HepG2 (cell line): ENCODE results near the gene MKS1. TPM values are rescaled to one million over a fixed set of nuclear protein-coding genes. Genes with fewer than 3 reads are reported as not detected.

Experiments
- ATAC-seq: fragments of 200-7000 bp; cut with Tn5 transposase; 3 replicates; pipeline ENCODE4 v1.9.1; 2020; ENCODE audit warnings: mild to moderate bottlenecking, moderate library complexity
- BruUV-seq: library from RNA; stranded (reverse); fragments of 400-500 nt; replicated peaks from 2 replicates; lab custom pipeline; 2021; lab: Mats Ljungman, UMichigan
- CTCF ChIA-PET: fragments of 300-600 bp; formaldehyde crosslinking; extraction: SDS; loops from one replicate; lab custom pipeline; 2021; ENCODE audit warnings: low total read pairs, inconsistent platforms, low intra/inter-chr PET ratio; lab: Yijun Ruan, JAX
- POLR2A ChIA-PET: fragments of 350-600 bp; sonication (Branson Sonifier 250); formaldehyde crosslinking; loops from one replicate; lab custom pipeline; 2020; ENCODE audit warnings: antibody characterized with exemption, inconsistent platforms; lab: Yijun Ruan, JAX
- DNase-seq: peaks from one replicate; pipeline ENCODE4 v3.0.0-alpha.2; 2015; ENCODE audit warnings: low spot score
- FAIRE-seq: peaks from 3 replicates; lab custom pipeline; 2011; peaks lifted over from hg19 to GRCh38; lab: Jason Lieb, UNC
- H2AFZ ChIP-seq: one replicate; pipeline ENCODE4 v1.6.1; 2011; ENCODE audit warnings: low read length, inconsistent platforms
- H3K27ac ChIP-seq: fragments of 300-600 bp; 3 replicates; pipeline ENCODE4 v1.8.0; 2011; ENCODE audit warnings: mixed run types, mild to moderate bottlenecking, mixed read lengths, low read length, inconsistent platforms; ENCODE audit not compliant: insufficient read depth; ENCODE audit errors: extremely low read length
- H3K27me3 ChIP-seq, 2 experiments: fragments of 200-600 bp in 1 of 2; 2 replicates in 1 of 2; 3 replicates in 1 of 2; pipeline versions ENCODE4 v1.6.0 to v1.8.0; 2011; ENCODE audit warnings: low read length in 2 of 2, mild to moderate bottlenecking in 2 of 2, moderate library complexity in 2 of 2, inconsistent platforms in 1 of 2; ENCODE audit not compliant: insufficient read depth in 2 of 2, control insufficient read depth in 1 of 2
- H3K36me3 ChIP-seq, 2 experiments: fragments of 200-600 bp in 1 of 2; replicated peaks in 1 of 2; 2 replicates in 1 of 2; 3 replicates in 1 of 2; pipeline versions ENCODE4 v1.5.1 to v1.8.0; 2011; ENCODE audit warnings: low read length in 2 of 2, inconsistent platforms in 1 of 2; ENCODE audit not compliant: insufficient read depth in 2 of 2, control insufficient read depth in 1 of 2
- H3K4me1 ChIP-seq: 2 replicates; pipeline ENCODE4 v1.5.1; 2012; ENCODE audit warnings: low read length, inconsistent platforms; ENCODE audit not compliant: insufficient read depth
- H3K4me2 ChIP-seq: 2 replicates; pipeline ENCODE4 v1.6.0; 2011; ENCODE audit warnings: low read depth, low read length, inconsistent platforms
- H3K4me3 ChIP-seq, 3 experiments: fragments of 200-600 bp in 1 of 3; sonication (generic), shearing (Covaris generic) in 1 of 3; replicated peaks in 1 of 3; 2 replicates each; pipeline ENCODE4 v1.5.1; 2011 to 2016; ENCODE audit warnings: low read length in 3 of 3, inconsistent platforms in 2 of 3, low read depth in 2 of 3, mild to moderate bottlenecking in 2 of 3, control low read depth in 1 of 3, mixed read lengths in 1 of 3; ENCODE audit not compliant: insufficient read depth in 1 of 3
- H3K79me2 ChIP-seq: one replicate; pipeline ENCODE4 v1.6.1; 2011; ENCODE audit warnings: low read length, inconsistent platforms; ENCODE audit not compliant: insufficient read depth
- H3K9ac ChIP-seq: 2 replicates; pipeline ENCODE4 v1.6.0; 2011; ENCODE audit warnings: mild to moderate bottlenecking, low read depth, low read length, inconsistent platforms; ENCODE audit not compliant: insufficient read depth
- H3K9me3 ChIP-seq: 2 replicates; pipeline ENCODE4 v1.5.1; 2012; ENCODE audit warnings: mild to moderate bottlenecking, low read length
- H4K20me1 ChIP-seq: 2 replicates; pipeline ENCODE4 v1.6.0; 2011; ENCODE audit warnings: inconsistent platforms, mild to moderate bottlenecking, low read length, moderate library complexity; ENCODE audit not compliant: insufficient read depth
- HIC2 ChIP-seq: sonication (generic); formaldehyde crosslinking; IDR thresholded peaks from 2 replicates; pipeline ENCODE4 v1.9.0; 2022; ENCODE audit warnings: low read depth, missing genetic modification reagents
- MTERF4 ChIP-seq: sonication (generic); formaldehyde crosslinking; IDR thresholded peaks from 2 replicates; pipeline ENCODE4 v1.8.0; 2023; ENCODE audit warnings: mild to moderate bottlenecking, missing genetic modification reagents
- PHF20 ChIP-seq: sonication (generic); formaldehyde crosslinking; IDR thresholded peaks from 2 replicates; pipeline ENCODE4 v1.5.0; 2020; ENCODE audit warnings: mild to moderate bottlenecking, missing genetic modification reagents
- ZBTB40 ChIP-seq, 2 experiments: fragments of 450-650 bp in 1 of 2; sonication (generic) in 1 of 2; formaldehyde crosslinking in 1 of 2; IDR thresholded peaks; 2 replicates each; pipeline versions ENCODE4 v1.6.1 to v1.8.0; 2016 to 2022; ENCODE audit warnings: antibody characterized with exemption in 1 of 2, mild to moderate bottlenecking in 1 of 2, missing genetic modification reagents in 1 of 2
- ZBTB42 ChIP-seq: sonication (generic); formaldehyde crosslinking; IDR thresholded peaks from 2 replicates; pipeline ENCODE4 v1.5.0; 2020; ENCODE audit warnings: mild to moderate bottlenecking, missing genetic modification reagents
- ZNF546 ChIP-seq: sonication (generic); formaldehyde crosslinking; conservative IDR thresholded peaks from 2 replicates; pipeline ENCODE4 v1.8.1; 2023; ENCODE audit warnings: mild to moderate bottlenecking, missing genetic modification reagents
- ZNF761 ChIP-seq: sonication (generic); formaldehyde crosslinking; conservative IDR thresholded peaks from 2 replicates; pipeline ENCODE4 v1.4.0; 2020; ENCODE audit warnings: mild to moderate bottlenecking, missing genetic modification reagents
- WGBS: methylation state at CpG from one replicate; pipeline ENCODE4 v1.1.6; 2017; ENCODE audit warnings: low lambda C conversion rate; 5-methylcytosine and 5-hydroxymethylcytosine counted together
- in situ Hi-C: cut with HindIII; loops from 2 replicates; pipeline ENCODE4 v1.10.0; 2017; ENCODE audit warnings: low pct_unique_long_range_greater_than_20kb; ENCODE audit not compliant: extremely low pct_ligation_motif_present
- intact Hi-C: fragments of 100-400 bp; cut with micrococcal nuclease; formaldehyde crosslinking; loops from one replicate; pipeline ENCODE4 v1.10.0; 2022; ENCODE audit not compliant: unreplicated experiment
- polyA plus RNA-seq, 8 experiments: library from polyadenylated mRNA; depleted of rRNA in 3 of 8; stranded (reverse) in 7 of 8; unstranded in 1 of 8; fragments of >200 nt; fragmentation: Illumina TruSeq in 4 of 8; extraction: Trizol in 4 of 8; gene quantifications; 2 replicates each; pipeline versions ENCODE4 v1.2.1 to v1.2.3, GENCODE V29; 2011 to 2016; ENCODE audit warnings: low read depth in 4 of 8, missing spikeins in 1 of 8, mixed read lengths in 1 of 8; ENCODE audit not compliant: insufficient read depth in 1 of 8
- total RNA-seq, 5 experiments: library from RNA; depleted of rRNA; stranded (reverse); fragments of >200 nt; fragmentation: Illumina TruSeq; extraction: Trizol; gene quantifications; 2 replicates each; pipeline ENCODE4 v1.2.3, GENCODE V29; 2016; ENCODE audit warnings: low read depth in 1 of 5

The MKS1 gene
- total and polyA plus RNA-seq, 2 of the 13 experiments (the other 11 are each of a cell fraction or from before 2014, with no cell fraction given): 16.1 to 26.3 TPM

GRCh38 chr17:58227733-58228132 lies 8.7 kb upstream of the MKS1 start:
- no peak overlapping the region for H3K9ac ChIP-seq
- POLR2A ChIA-PET: no interaction called here
- no peak overlapping the region for H2AFZ ChIP-seq
- no TSS peak for BruUV-seq
- DNase-seq (no peak), ATAC-seq (no peak), FAIRE-seq (no peak)
- H3K4me2 ChIP-seq: no peak overlapping the region
- no peaks in the 10 kb centered on the region for H3K4me1 ChIP-seq
- H3K4me3 ChIP-seq: no peak overlapping the region
- 39% methylated on average over 3 of the region's 3 CpGs for WGBS
- intact Hi-C loops (no loop called here), in situ Hi-C loops (no loop called here)
- no peaks in the 10 kb centered on the region for H3K79me2 ChIP-seq
- no peak overlapping the region for H3K27ac ChIP-seq
- TF ChIP-seq ZBTB40 (IDR thresholded peaks at IDR 0.05): no peak
- no peak for TF ChIP-seq ZBTB40 (CRISPR knock-in tag; IDR thresholded peaks at IDR 0.05)
- no peak for TF ChIP-seq HIC2 (CRISPR knock-in tag)
- TF ChIP-seq PHF20 (CRISPR knock-in tag): no peak
- no peak for TF ChIP-seq ZNF546
- TF ChIP-seq ZNF761 (CRISPR knock-in tag): no peak
- TF ChIP-seq MTERF4: no peak
- no peak for TF ChIP-seq ZBTB42 (CRISPR knock-in tag)
- no peaks in the 10 kb centered on the region for H3K9me3 ChIP-seq
- no peaks in the 10 kb centered on the region for H3K36me3 ChIP-seq
- H4K20me1 ChIP-seq: no peaks in the 10 kb centered on the region
- CTCF ChIA-PET: no interaction called here
- H3K27me3 ChIP-seq: peaks cover under 1 to 27% of the 10 kb centered on the region in 2 experiments; a peak in 3 of 5 replicates
